ENCODE results near the gene MICOS13. TPM values are rescaled to one million over a fixed set of nuclear protein-coding genes. Genes with fewer than 3 reads are reported as not detected.
A peak's percentile ranks its signal among the peaks of the same experiment; 100 is the strongest.

The MICOS13 gene
- total and polyA plus RNA-seq, 10 of the 15 experiments (the other 5 are each of a cell fraction or from before 2014, with no cell fraction given), result 9.4 to 211 (median 51.3) TPM

DNA sequence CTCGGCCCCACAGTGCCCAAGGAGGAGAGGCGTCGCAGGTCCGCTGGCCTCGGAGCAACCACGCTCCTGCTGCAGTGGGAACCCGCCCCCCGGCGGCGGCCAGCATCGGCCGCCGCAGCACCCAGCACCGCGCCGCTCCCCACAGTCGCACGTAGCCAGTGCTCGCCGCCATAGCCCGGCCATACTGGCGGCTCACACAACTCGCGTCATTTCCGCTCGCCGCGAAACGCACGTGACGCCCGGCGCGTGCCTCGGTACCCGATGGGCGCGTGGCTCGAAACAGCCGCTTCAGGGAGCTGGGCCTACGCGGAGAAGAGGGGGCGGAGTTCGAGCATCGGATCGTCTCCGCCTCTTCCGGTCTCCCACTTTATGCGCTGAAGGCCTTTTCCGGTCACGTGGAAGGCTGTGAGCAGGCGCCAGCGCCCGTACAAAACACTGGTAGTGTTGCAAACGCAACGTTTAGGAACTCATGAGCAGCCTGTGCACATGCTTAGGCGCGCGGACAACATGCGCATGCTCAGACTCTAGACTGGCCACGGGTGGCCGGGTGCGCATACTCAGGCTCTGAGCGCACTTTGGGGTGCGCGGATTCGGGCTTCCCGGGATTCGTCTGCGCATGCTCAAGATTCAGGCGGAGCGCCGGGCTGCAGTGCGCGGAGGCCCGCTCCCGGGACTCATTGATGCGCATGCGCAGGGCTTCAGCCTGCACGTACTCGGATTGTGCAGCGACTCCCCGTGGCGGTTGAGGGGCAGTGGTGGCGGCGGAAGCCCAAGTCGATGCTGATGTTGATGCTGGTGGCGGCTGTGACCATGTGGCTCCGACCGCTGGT is 39.9 kb upstream of the MICOS13 start, which contains the start of the genes CATSPERD and LONP1 (continued):
- TF ChIP-seq TBL1XR1 (IDR thresholded peaks at IDR 0.05; ENCODE audit: low read depth, low read length), result no peak
- no peak for TF ChIP-seq IKZF2 (IDR thresholded peaks at IDR 0.05)
- TF ChIP-seq WRNIP1 (IDR thresholded peaks at IDR 0.05; ENCODE audit: borderline replicate concordance, low read depth, low read length), result no peak
- TF ChIP-seq, protein P1, sequence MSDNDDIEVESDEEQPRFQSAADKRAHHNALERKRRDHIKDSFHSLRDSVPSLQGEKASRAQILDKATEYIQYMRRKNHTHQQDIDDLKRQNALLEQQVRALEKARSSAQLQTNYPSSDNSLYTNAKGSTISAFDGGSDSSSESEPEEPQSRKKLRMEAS (IDR thresholded peaks at IDR 0.05; ENCODE audit: low read depth, low read length), result peak; percentile 99
- no peak for TF ChIP-seq MEF2B (IDR thresholded peaks at IDR 0.05; ENCODE audit: partially characterized antibody, poor library complexity, severe bottlenecking)
- TF ChIP-seq POLR2AphosphoS5 (IDR thresholded peaks at IDR 0.05; ENCODE audit: low read length), result peak; percentile 88
- TF ChIP-seq, protein P2, sequence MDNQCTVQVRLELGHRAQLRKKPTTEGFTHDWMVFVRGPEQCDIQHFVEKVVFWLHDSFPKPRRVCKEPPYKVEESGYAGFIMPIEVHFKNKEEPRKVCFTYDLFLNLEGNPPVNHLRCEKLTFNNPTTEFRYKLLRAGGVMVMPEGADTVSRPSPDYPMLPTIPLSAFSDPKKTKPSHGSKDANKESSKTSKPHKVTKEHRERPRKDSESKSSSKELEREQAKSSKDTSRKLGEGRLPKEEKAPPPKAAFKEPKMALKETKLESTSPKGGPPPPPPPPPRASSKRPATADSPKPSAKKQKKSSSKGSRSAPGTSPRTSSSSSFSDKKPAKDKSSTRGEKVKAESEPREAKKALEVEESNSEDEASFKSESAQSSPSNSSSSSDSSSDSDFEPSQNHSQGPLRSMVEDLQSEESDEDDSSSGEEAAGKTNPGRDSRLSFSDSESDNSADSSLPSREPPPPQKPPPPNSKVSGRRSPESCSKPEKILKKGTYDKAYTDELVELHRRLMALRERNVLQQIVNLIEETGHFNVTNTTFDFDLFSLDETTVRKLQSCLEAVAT (IDR thresholded peaks at IDR 0.05), result no peak
- no peak for TF ChIP-seq SKIL (IDR thresholded peaks at IDR 0.05; ENCODE audit: low read depth, poor library complexity, severe bottlenecking)
- TF ChIP-seq MEF2A (IDR thresholded peaks at IDR 0.05; ENCODE audit: insufficient read depth, low read depth, low read length), result no peak
- TF ChIP-seq, protein P3, sequence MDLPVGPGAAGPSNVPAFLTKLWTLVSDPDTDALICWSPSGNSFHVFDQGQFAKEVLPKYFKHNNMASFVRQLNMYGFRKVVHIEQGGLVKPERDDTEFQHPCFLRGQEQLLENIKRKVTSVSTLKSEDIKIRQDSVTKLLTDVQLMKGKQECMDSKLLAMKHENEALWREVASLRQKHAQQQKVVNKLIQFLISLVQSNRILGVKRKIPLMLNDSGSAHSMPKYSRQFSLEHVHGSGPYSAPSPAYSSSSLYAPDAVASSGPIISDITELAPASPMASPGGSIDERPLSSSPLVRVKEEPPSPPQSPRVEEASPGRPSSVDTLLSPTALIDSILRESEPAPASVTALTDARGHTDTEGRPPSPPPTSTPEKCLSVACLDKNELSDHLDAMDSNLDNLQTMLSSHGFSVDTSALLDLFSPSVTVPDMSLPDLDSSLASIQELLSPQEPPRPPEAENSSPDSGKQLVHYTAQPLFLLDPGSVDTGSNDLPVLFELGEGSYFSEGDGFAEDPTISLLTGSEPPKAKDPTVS (IDR thresholded peaks at IDR 0.05; ENCODE audit: low read depth, low read length), result no peak
- TF ChIP-seq, protein P4, sequence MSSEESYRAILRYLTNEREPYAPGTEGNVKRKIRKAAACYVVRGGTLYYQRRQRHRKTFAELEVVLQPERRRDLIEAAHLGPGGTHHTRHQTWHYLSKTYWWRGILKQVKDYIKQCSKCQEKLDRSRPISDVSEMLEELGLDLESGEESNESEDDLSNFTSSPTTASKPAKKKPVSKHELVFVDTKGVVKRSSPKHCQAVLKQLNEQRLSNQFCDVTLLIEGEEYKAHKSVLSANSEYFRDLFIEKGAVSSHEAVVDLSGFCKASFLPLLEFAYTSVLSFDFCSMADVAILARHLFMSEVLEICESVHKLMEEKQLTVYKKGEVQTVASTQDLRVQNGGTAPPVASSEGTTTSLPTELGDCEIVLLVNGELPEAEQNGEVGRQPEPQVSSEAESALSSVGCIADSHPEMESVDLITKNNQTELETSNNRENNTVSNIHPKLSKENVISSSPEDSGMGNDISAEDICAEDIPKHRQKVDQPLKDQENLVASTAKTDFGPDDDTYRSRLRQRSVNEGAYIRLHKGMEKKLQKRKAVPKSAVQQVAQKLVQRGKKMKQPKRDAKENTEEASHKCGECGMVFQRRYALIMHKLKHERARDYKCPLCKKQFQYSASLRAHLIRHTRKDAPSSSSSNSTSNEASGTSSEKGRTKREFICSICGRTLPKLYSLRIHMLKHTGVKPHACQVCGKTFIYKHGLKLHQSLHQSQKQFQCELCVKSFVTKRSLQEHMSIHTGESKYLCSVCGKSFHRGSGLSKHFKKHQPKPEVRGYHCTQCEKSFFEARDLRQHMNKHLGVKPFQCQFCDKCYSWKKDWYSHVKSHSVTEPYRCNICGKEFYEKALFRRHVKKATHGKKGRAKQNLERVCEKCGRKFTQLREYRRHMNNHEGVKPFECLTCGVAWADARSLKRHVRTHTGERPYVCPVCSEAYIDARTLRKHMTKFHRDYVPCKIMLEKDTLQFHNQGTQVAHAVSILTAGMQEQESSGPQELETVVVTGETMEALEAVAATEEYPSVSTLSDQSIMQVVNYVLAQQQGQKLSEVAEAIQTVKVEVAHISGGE (CRISPR knock-in tag; IDR thresholded peaks at IDR 0.05), result no peak
- TF ChIP-seq, protein P5, sequence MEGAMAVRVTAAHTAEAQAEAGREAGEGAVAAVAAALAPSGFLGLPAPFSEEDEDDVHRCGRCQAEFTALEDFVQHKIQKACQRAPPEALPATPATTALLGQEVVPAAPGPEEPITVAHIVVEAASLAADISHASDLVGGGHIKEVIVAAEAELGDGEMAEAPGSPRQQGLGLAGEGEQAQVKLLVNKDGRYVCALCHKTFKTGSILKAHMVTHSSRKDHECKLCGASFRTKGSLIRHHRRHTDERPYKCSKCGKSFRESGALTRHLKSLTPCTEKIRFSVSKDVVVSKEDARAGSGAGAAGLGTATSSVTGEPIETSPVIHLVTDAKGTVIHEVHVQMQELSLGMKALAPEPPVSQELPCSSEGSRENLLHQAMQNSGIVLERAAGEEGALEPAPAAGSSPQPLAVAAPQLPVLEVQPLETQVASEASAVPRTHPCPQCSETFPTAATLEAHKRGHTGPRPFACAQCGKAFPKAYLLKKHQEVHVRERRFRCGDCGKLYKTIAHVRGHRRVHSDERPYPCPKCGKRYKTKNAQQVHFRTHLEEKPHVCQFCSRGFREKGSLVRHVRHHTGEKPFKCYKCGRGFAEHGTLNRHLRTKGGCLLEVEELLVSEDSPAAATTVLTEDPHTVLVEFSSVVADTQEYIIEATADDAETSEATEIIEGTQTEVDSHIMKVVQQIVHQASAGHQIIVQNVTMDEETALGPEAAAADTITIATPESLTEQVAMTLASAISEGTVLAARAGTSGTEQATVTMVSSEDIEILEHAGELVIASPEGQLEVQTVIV (IDR thresholded peaks at IDR 0.05; ENCODE audit: borderline replicate concordance, partially characterized antibody), result peak; percentile 65
- peak; percentile 99 for TF ChIP-seq IKZF1 (conservative IDR thresholded peaks at IDR 0.05)

Measured in GM12878 (cell line).